Nephron progenitor cell (in vitro differentiated cells): ENCODE results near the gene DUT.

Experiments used
- DNase-seq: peaks from one replicate; pipeline ENCODE4 v3.0.0; 2021
- H3K27ac Mint-ChIP-seq: 2 replicates; pipeline ENCODE4 v1.8.0; 2021; ENCODE audit warnings: mild to moderate bottlenecking, moderate library complexity, mixed read lengths
- H3K27me3 Mint-ChIP-seq: 2 replicates; pipeline ENCODE4 v1.8.0; 2021; ENCODE audit warnings: mild to moderate bottlenecking, low read depth, mixed read lengths; ENCODE audit not compliant: poor library complexity
- H3K36me3 Mint-ChIP-seq: 2 replicates; pipeline ENCODE4 v1.8.0; 2021; ENCODE audit warnings: low read depth, mixed read lengths
- H3K4me1 Mint-ChIP-seq: 2 replicates; pipeline ENCODE4 v1.8.0; 2021; ENCODE audit warnings: mixed read lengths
- H3K4me3 Mint-ChIP-seq: 2 replicates; pipeline ENCODE4 v1.8.0; 2021; ENCODE audit warnings: mild to moderate bottlenecking, moderate library complexity, mixed read lengths
- H3K9me3 Mint-ChIP-seq: 2 replicates; pipeline ENCODE4 v1.8.0; 2021; ENCODE audit warnings: mild to moderate bottlenecking, moderate library complexity, mixed read lengths
- CTCF ChIP-seq: fragments of 200-600 bp; sonication (generic); IDR thresholded peaks from 2 replicates; pipeline ENCODE4 v1.5.0; 2021; ENCODE audit warnings: antibody characterized with exemption

Gene DUT

GRCh38 chr15:48385031-48385830 lies 54.0 kb downstream of the DUT start:
- TF ChIP-seq CTCF: no peak
- H3K27ac Mint-ChIP-seq: no peak overlapping the region
- DNase-seq: no peak
- H3K9me3 Mint-ChIP-seq: no peaks in the 10 kb centered on the region
- no peaks in the 10 kb centered on the region for H3K36me3 Mint-ChIP-seq
- H3K4me1 Mint-ChIP-seq: peaks cover 22% of the 10 kb centered on the region
- peaks cover 3% of the 10 kb centered on the region for H3K27me3 Mint-ChIP-seq
- no peak overlapping the region for H3K4me3 Mint-ChIP-seq

- Mint-ChIP-seq H3K27ac (no peak overlapping the region), H3K4me1 (peaks cover 30% of the 10 kb centered on the region), H3K4me3 (no peak overlapping the region), H3K27me3 (peaks cover 7% of the 10 kb centered on the region), H3K9me3 (no peaks in the 10 kb centered on the region), H3K36me3 (no peaks in the 10 kb centered on the region)
- DNase-seq: no peak
- no peak for TF ChIP-seq CTCF
Observed at GRCh38 chr15:48388016-48388851, 57.0 kb downstream of the DUT start.

GRCh38 chr15:48388910-48389309 lies 57.7 kb downstream of the DUT start:
- H3K27ac Mint-ChIP-seq: no peak overlapping the region
- H3K9me3 Mint-ChIP-seq: no peaks in the 10 kb centered on the region
- peaks cover 7% of the 10 kb centered on the region for H3K27me3 Mint-ChIP-seq
- H3K4me1 Mint-ChIP-seq: peaks cover 37% of the 10 kb centered on the region
- no peak for DNase-seq
- no peak overlapping the region for H3K4me3 Mint-ChIP-seq
- no peaks in the 10 kb centered on the region for H3K36me3 Mint-ChIP-seq
- TF ChIP-seq CTCF: no peak

- peaks cover 38% of the 10 kb centered on the region for H3K4me1 Mint-ChIP-seq
- H3K27ac Mint-ChIP-seq: no peak overlapping the region
Observed at GRCh38 chr15:48389691-48390143, 58.5 kb downstream of the DUT start.

GRCh38 chr15:48391950-48392349 lies 60.7 kb downstream of the DUT start:
- Mint-ChIP-seq H3K27me3 (peaks cover 4% of the 10 kb centered on the region), H3K4me3 (no peak overlapping the region), H3K27ac (no peak overlapping the region), H3K9me3 (no peaks in the 10 kb centered on the region), H3K36me3 (no peaks in the 10 kb centered on the region), H3K4me1 (peaks cover 36% of the 10 kb centered on the region)
- no peak for DNase-seq
- no peak for TF ChIP-seq CTCF

More at GRCh38 chr15:48389691-48390143, 58.5 kb downstream of the DUT start:
- no peak for DNase-seq
- Mint-ChIP-seq H3K27me3 (peaks cover 7% of the 10 kb centered on the region), H3K36me3 (no peaks in the 10 kb centered on the region), H3K4me3 (no peak overlapping the region), H3K9me3 (no peaks in the 10 kb centered on the region)
- TF ChIP-seq CTCF: no peak
